Measurements from ENCODE around the gene AP2B1. TPM values are rescaled to one million over a fixed set of nuclear protein-coding genes. Genes with fewer than 3 reads are reported as not detected.

The AP2B1 gene
- total and polyA plus RNA-seq, 2 experiments from 2014 or later: 54.7 to 90.9 TPM

GRCh38 chr17:35705705-35706104, 118.6 kb downstream of the AP2B1 start:
- Histone ChIP-seq H3K27ac (peak overlapping the region; percentile 60), H3K9me3 (ENCODE audit: low read depth) (no peaks in the 10 kb centered on the region), H3K4me3 (no peak overlapping the region), H3K27me3 (no peaks in the 10 kb centered on the region), H3K36me3 (no peaks in the 10 kb centered on the region), H3K4me1 (ENCODE audit: low read depth) (peaks cover 29% of the 10 kb centered on the region)
- DNase-seq (ENCODE audit: low read depth in 1 of 2, low spot score in 1 of 2): no peak
- TF ChIP-seq, protein P1, sequence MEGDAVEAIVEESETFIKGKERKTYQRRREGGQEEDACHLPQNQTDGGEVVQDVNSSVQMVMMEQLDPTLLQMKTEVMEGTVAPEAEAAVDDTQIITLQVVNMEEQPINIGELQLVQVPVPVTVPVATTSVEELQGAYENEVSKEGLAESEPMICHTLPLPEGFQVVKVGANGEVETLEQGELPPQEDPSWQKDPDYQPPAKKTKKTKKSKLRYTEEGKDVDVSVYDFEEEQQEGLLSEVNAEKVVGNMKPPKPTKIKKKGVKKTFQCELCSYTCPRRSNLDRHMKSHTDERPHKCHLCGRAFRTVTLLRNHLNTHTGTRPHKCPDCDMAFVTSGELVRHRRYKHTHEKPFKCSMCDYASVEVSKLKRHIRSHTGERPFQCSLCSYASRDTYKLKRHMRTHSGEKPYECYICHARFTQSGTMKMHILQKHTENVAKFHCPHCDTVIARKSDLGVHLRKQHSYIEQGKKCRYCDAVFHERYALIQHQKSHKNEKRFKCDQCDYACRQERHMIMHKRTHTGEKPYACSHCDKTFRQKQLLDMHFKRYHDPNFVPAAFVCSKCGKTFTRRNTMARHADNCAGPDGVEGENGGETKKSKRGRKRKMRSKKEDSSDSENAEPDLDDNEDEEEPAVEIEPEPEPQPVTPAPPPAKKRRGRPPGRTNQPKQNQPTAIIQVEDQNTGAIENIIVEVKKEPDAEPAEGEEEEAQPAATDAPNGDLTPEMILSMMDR (IDR thresholded peaks at IDR 0.05; ENCODE audit: low read depth, low read length): no peak

DNA sequence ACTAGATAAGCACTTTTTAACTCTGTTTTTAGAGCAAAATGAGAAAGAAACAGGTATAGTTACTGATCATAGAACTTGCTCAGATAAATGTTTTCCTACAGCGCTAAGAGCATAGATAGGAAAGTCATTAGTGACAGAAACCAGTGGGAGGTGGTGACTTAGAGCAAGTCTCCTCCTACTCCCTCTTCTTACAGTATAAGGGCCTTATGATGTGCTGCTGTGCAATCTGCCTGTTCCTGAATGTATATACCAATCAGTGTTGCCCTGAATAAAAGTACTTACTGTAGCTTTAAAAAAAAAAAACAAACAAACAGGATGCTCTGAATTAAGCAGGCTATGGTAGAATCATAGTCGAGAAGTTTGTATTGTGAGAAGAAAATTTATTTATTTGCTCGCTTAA, 121.0 kb downstream of the AP2B1 start:
- Histone ChIP-seq H3K27ac (peak overlapping the region; percentile 88), H3K4me3 (no peak overlapping the region), H3K9me3 (ENCODE audit: low read depth) (no peaks in the 10 kb centered on the region), H3K27me3 (no peaks in the 10 kb centered on the region), H3K36me3 (no peaks in the 10 kb centered on the region), H3K4me1 (ENCODE audit: low read depth) (peaks cover 43% of the 10 kb centered on the region)
- DNase-seq (ENCODE audit: low read depth in 1 of 2, low spot score in 1 of 2): peak in 1 of 2 donors; percentile 15
- TF ChIP-seq, protein P1 (IDR thresholded peaks at IDR 0.05; ENCODE audit: low read depth, low read length): no peak

DNA sequence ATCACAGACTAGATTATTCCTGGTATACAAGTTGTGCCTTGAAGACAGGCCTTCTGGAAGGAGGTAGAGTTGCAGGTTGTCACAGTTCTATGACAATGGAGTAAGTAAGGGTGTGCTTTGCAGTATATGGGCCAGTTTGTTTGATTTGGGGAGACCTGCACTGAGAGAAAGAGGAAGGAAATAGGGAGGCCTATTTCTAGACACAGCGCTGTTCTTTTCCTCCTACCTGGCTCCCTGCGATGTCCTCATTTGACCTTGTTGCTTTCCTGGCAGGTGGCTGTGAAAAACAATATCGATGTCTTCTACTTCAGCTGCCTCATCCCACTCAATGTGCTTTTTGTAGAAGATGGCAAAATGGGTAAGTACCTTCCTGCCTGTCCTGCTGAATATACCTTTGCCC, 121.8 kb downstream of the AP2B1 start:
- no peak for DNase-seq (ENCODE audit: low read depth in 1 of 2, low spot score in 1 of 2)
- no peaks in the 10 kb centered on the region for H3K36me3 ChIP-seq
- TF ChIP-seq, protein P1 (IDR thresholded peaks at IDR 0.05; ENCODE audit: low read depth, low read length): no peak
- H3K4me3 ChIP-seq: no peak overlapping the region
- no peaks in the 10 kb centered on the region for H3K9me3 ChIP-seq (ENCODE audit: low read depth)
- H3K4me1 ChIP-seq (ENCODE audit: low read depth): peaks cover 49% of the 10 kb centered on the region
- no peaks in the 10 kb centered on the region for H3K27me3 ChIP-seq
- peak overlapping the region; percentile 88 for H3K27ac ChIP-seq

- H3K36me3 ChIP-seq: no peaks in the 10 kb centered on the region
Measured at GRCh38 chr17:35709874-35710273, 122.8 kb downstream of the AP2B1 start.

GRCh38 chr17:35710950-35711349, 123.8 kb downstream of the AP2B1 start:
- no peak overlapping the region for H3K27ac ChIP-seq
- H3K9me3 ChIP-seq (ENCODE audit: low read depth): no peaks in the 10 kb centered on the region
- H3K4me3 ChIP-seq: no peak overlapping the region
- peaks cover 69% of the 10 kb centered on the region for H3K4me1 ChIP-seq (ENCODE audit: low read depth)
- TF ChIP-seq, protein P1 (IDR thresholded peaks at IDR 0.05; ENCODE audit: low read depth, low read length): no peak
- no peaks in the 10 kb centered on the region for H3K27me3 ChIP-seq
- no peaks in the 10 kb centered on the region for H3K36me3 ChIP-seq
- DNase-seq (ENCODE audit: low read depth in 1 of 2, low spot score in 1 of 2): no peak

More at GRCh38 chr17:35709874-35710273, 122.8 kb downstream of the AP2B1 start:
- H3K9me3 ChIP-seq (ENCODE audit: low read depth): no peaks in the 10 kb centered on the region
- no peaks in the 10 kb centered on the region for H3K27me3 ChIP-seq
- TF ChIP-seq, protein P1 (IDR thresholded peaks at IDR 0.05; ENCODE audit: low read depth, low read length): no peak
- H3K27ac ChIP-seq: no peak overlapping the region
- peaks cover 58% of the 10 kb centered on the region for H3K4me1 ChIP-seq (ENCODE audit: low read depth)
- H3K4me3 ChIP-seq: no peak overlapping the region
- DNase-seq (ENCODE audit: low read depth in 1 of 2, low spot score in 1 of 2): peak in 1 of 2 donors; percentile 56
